Right kidney (tissue), 9 donors: ENCODE results near the gene FBXW10B.
"Not testable (repeated sequence)": the region's sequence is repeated elsewhere in the genome, so short reads cannot be mapped to it uniquely, and the experiment has no call there.

Experiments
- DNase-seq: peaks from one replicate; pipeline ENCODE4 v3.0.0-alpha.2; 2016
- long read RNA-seq, 8 donors: transcript quantifications; one replicate each; lab custom pipeline, GENCODE V29; 2026

FBXW10B gene, protein sequence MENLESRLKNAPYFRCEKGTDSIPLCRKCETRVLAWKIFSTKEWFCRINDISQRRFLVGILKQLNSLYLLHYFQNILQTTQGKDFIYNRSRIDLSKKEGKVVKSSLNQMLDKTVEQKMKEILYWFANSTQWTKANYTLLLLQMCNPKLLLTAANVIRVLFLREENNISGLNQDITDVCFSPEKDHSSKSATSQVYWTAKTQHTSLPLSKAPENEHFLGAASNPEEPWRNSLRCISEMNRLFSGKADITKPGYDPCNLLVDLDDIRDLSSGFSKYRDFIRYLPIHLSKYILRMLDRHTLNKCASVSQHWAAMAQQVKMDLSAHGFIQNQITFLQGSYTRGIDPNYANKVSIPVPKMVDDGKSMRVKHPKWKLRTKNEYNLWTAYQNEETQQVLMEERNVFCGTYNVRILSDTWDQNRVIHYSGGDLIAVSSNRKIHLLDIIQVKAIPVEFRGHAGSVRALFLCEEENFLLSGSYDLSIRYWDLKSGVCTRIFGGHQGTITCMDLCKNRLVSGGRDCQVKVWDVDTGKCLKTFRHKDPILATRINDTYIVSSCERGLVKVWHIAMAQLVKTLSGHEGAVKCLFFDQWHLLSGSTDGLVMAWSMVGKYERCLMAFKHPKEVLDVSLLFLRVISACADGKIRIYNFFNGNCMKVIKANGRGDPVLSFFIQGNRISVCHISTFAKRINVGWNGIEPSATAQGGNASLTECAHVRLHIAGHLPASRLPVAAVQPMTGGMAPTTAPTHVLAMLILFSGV
- long read RNA-seq, donor 1: 0 reads
- long read RNA-seq, donor 2, partial matches to known transcripts: 0 of 1 reads
- long read RNA-seq, donor 2, other reads (novel, unspliced or antisense): 0 of 1 reads
- long read RNA-seq, donor 3: 0 reads
- long read RNA-seq, donor 4: 0 reads
- long read RNA-seq, donor 5: 0 reads
- long read RNA-seq, donor 6: 0 reads
- long read RNA-seq, donor 7: 0 reads
- long read RNA-seq, donor 8, partial matches to known transcripts: 0 of 1 reads
- long read RNA-seq, donor 8, other reads (novel, unspliced or antisense): 0 of 1 reads

DNA sequence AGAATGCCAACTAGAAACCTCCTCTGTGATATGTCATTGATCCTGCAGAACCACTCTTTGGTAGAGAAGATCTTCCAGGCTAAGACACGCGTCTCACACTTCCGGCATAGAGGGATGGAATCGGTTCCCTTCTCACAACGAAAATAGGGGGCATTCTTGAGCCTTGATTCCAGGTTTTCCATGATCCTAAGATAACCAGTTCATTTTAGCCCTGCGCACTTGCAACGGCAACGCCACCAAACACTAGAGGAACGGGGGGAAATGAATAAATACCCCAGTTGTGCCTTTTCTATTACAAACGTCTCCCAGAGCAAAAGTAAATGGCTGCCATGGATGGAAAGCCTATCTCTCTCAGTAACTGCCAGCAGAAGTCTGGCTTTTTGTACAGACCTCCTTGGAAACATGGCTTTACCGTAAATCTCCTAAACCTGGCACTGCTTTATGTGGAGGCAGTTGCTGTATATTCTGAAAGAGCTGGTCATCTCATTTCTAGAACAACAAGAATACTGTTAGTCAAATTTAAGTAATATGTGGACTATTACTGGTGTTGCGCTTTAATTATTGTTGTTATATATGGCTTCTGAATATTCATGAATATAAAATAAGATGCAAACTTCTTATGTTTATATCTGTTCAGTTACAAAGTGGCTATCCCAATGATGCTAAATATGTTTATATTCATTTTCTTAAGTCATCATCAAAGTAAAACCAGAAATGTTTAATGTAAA, at the start of gene FBXW10B:
Gene FBXW10B (minus strand): TSS at position 374 of the 728 bp plus-strand sequence. CDS start 192 bp downstream, at position 182.
- peak; percentile 38 for DNase-seq

DNA sequence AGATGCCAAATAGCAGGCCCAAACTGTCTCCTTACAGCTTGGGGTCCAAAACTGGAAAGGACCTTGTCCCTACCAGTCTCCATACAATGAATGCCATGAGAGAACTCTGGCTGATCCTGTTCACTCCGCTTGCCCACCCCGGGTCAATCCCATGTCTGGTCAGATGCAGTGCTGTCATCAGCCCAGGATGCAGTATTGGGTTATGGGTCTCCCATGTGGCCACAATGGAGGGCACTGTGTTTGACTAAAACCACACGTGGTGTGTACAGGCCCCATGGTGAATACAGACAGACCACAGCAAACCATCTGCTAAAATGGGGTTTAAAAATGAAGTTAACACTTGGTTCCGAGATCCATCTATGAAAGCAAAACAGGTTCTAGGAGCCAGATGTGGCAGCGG, 44.2 kb upstream of the FBXW10B start:
- no peak for DNase-seq

DNA sequence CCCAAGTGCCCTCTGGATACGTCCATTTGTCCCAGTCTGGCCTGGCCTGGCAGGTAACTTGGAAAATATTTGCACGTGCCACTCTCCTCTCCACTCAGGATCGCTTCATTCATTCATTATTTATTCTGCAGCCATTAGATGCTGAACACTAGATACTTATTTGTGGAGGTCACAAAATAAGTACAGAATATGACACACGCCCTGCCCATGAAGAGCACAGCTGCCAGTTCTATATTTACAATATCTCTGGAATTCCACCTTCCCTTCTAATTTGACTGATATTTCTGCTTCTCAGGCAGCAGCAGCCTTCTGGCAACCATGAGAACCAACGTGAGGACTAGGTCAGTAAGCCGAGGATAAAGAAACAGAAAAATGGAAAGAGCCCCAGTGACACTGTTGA, 43.7 kb upstream of the FBXW10B start:
- DNase-seq: no peak

DNA sequence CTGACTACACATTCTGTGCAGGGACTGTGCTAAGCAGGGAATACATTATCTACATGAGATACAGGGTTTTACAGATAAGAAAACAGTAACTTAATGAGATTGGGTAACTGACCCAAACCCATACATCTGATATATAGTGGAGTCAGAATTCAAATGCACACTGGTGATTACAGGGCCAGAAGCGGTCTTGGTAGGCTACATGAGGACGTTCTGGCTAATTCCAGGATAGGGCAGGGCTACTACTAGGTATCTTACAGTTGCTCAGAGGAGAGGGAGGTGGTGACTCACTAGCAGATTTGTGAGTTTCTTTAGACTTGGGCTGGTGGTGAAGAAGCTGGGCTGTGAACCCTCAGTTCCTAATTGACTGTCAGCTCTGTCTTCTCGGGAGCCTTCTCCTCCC, 43.2 kb upstream of the FBXW10B start:
- DNase-seq: no peak

DNA sequence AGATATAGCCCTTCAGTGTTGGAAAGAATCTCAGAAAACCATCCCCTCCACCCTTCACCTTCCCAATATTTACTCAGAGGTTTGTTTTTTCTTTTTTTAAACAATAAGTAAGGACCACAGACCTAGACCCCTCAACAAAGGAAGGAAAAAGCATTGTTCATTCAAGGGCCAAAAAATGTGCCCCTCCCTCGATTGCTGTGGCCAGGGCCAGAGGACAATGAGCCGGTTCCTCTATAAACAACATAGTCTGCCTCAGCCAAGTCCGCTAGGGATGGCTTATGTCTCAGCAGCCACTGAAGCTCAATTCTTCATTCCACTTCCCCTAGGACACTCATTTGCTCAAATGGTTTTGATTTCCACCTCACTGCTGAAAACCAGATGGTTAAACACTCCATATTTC, 40.6 kb upstream of the FBXW10B start:
- no peak for DNase-seq

DNA sequence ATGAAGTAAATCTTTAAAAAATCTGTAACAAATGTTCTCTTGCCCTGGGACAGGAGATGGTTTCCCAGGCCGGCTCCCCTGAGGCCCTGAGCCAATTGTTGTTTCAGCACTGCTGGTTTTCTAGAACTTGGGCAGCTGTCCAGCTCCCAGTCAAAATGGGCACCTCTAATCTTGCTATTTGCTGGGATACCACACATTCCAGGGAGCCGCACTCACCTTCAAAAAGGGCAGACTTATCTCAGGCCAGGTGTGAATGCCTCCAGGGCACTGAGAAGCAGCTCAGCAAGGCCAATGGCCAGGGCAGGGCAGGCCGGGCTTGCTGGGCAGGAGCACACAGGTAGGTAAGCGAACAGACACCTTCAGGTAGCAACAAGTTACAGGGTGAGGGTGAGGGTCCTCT, 40.2 kb upstream of the FBXW10B start:
- DNase-seq: no peak

DNA sequence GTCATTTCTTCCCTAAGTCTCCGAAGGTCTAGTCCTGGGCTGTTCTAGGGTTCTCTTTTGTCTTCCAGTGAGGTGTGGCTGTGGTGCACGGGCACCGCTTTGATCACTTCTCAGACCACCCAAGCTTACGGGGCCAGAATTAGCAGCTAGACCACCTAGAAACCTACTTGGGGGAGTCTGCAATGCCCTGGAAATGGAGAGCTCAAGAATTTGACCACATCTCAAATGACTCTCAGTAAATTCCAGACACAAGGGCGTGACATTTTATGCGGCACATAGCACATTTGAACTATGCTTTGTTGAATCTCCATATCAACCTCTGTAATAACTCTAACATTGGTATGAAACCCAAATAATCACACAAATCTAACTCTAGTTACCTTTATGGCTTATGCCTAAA, 39.7 kb upstream of the FBXW10B start:
- no peak for DNase-seq

DNA sequence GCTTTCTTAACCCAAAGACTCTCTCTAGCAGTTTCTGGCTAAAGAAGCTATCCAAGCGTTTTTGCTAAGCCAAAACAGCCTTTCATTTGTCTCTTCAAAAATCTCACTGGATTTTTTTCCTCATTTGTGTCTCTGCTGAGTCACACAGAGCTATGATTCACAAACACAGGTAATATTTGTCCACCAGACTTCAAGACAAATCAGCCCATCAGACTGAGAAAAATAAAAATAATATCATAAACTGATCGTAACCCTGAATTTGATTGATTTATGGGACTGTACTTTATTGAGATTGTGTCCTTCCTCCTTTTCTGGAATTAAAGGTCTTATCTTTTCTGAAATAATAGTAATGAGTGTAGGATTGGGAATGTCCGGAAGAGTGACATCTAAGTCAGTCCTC, 38.8 kb upstream of the FBXW10B start:
- DNase-seq: no peak

DNA sequence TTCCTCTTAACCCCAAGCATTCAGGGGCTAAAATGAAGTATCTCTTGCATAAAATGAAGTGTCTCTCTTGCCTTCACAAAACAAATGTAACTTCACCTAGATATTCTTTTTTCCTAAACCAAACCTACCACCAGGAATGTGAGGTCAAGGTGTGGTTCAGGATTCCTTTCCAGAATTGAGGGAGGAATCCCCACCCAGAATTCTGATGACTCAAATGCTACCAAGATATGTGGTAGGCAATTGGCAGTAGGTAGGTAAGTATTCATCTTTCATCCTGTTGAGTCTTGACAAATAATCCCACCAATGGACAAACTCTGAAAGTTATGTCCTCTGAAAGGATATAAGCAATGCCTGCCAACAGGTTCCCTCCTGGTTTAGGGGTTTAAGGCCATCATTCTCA, 38.4 kb upstream of the FBXW10B start:
- DNase-seq: no peak

DNA sequence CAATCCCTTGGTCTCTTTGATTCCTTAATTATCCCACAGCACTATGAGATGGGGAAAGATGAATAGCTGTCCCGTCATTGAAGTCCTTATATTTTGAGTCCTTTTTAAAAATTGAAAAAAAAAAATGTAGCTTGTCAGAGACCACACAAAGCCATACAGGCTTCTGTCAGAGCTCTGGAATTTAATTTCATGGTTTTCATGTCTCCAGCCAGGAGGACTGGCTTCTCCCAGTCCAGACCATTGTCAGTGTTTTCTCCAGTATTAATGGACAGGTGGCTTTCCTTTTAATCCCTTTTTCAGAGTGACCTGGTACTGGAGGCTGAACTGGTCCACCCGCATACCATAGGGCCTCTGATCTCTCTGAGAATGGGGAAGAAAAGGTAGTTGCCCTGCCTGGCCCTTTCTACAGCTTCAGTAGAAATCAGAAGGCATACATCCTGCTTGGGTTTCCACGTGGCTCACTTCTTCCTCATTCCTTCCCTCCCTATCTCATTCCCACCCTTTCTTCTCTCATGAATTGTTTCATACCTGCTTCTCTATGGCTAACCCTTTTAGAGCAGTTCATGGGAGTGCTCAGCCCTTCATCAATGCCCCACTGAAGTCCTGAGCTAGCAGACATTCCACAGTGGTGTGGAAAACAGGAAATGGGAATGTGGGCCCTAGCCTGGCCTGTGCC, 35.5 kb upstream of the FBXW10B start:
- DNase-seq: no peak

DNA sequence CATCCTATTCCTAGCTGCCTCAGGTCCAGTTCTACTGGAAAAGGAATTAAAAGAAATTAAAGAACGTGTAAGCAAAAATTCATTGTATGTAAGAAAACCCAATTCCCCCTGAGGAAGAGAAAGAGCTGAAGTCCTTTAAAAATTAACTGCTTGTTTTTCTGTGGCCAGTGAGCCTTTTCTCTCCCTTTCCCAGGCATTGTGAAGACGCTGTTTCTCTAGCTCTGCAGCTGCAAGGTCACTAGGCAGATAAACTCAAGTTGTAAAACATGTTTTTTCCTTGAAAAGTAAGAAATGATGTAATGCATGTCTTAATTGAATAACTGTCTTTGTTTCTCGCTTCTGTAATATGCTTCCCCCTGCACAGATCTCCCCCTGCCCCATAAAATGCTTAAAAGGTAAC, 34.9 kb upstream of the FBXW10B start:
- DNase-seq: not testable (repeated sequence)

DNA sequence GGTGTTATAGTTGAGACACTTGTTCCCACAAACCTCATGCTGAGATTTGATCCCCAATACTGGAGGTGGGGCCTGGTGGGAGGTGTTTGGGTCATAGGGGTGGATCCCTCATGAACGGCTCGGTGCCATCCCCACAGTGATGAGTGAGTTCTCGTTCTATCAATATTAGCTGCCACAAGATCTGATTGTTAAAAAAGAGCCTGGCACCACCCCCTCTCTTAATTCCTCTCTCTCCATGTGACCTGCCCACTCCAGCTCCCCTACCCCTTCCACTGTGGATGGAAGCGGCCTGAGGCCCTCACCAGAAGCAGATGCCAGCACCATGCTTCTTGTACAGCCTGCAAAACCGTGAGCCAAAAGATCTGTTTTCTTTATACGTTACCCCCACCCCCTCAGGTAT, 33.5 kb upstream of the FBXW10B start:
- no peak for DNase-seq

DNA sequence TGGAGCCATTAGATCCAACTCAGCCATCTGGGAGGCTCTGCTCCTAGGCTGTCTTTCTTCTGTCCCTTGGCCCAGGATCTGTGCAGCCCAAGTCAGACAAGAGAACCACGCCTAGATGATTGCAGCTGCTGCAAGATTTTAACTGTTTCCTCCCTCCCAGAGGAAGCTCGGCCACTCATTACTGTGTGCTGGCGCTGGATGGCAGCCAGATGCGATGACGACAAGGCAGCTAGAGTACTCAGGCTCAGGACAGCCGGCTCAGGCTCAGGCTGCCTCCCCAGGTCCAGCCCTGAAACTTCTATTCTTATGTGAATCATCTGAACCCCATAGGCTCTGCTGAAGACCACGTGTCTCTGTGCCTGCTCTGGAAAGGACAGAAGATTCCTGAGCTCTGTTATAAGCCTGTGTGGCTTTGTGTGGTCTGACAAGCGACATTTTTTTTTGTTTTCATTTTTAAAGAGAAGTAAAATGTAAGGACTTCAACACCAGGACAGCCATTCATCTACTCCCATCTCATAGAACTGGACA, 32.1 kb upstream of the FBXW10B start:
- peak; percentile 74 for DNase-seq

DNA sequence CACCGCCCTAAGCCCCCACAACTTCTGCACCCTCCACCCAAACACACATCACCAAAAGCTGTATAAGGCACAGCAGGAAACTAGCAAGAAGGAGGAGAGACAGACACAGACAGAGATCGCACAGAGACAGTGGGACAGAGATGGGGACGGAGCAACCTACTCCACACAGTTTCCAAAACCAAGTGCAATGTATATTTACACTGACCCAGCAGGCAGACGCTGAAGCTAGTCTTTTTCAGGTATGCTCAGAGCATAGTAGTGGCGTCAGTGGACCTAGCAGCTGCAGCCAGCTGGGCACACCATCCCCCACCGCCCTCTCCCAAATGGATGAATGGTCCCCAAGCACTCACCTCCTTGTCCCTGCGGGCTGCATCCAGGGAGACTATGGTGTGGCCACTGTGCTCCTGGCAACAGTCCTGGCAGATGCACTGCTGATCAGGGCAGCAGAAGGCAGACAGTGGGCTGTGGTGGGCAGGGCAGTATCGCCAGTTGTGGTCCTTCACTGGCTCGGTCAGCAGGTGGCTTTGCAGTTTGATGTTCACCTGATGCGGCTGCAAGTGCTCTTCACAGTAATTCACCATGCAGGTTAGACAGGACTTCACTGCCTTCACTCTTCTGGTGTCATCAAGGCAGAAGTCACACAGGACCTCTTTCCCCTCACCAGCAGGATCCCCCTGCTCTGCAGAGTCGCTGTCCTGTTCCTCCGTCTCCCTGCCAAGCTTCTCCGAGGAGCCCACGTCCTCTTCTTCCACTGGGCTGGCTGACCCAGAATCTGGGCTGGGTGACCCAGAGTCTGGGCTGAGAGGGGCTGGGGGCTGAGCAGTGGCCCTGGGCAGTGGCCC, 31.5 kb upstream of the FBXW10B start:
- DNase-seq: peak; percentile 31

DNA sequence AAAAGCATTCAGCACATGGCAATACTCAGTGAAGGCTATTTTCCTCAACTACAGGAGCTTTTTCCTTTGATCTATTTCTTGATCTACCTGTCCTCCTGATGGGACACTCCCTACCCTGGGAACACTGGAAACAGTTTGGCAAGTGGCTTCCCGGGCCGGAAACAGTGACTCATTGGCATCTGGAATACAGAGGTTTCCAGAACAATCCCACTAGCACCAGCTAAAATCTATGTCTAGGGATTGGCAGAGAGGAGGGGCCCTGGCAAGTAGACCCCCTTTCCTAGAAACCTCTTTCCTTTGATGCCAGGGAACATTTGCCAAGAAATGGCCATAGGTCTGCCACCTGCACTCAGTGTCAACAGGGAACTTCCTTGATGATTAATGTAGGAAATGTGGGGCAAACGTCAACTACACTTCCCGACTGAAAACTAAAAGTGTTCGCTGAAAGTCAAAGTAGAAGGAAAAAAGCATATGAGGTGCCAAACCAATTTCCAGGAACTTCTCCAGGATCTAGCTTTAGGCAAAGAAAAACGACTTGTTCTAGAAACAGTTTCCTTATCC, 30.4 kb upstream of the FBXW10B start:
- DNase-seq: no peak

DNA sequence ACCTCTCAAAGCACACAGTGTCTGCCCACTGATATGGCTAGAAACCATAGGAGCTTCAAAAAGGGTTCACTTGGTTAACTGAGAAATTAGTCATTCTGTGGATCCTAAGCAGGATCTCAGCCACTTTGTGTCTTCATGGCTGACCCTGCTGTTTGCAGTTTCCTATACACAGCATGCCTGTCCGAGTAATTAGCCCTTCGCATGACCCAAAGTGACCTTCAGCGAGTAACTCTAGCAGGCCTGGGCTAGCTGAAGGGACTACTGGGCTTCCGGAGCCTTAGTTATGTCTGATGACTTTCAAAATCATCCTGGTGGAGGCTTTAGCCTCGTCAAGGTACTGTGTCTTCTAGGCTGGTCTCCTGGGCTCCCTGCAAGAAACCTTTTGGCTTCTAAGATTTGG, 28.9 kb upstream of the FBXW10B start:
- DNase-seq: no peak

DNA sequence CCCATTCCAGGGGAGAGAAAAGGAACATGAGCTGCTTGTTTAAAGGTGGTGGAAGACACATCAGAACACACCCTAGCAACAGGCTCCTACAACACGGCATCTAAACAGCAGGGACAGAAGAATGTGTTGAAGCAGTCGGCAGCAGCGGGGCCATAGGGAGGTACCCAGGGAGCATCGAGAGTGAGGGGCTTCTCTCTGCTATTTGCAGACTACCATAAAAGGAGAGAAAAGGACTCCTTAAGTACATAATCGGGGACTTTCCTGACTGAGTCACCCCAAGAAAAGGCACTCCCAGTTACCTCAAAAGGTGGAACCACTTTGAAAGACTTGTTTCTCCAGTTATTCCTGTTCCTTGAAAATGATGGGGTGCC, 26.4 kb upstream of the FBXW10B start:
- DNase-seq: peak; percentile 40

DNA sequence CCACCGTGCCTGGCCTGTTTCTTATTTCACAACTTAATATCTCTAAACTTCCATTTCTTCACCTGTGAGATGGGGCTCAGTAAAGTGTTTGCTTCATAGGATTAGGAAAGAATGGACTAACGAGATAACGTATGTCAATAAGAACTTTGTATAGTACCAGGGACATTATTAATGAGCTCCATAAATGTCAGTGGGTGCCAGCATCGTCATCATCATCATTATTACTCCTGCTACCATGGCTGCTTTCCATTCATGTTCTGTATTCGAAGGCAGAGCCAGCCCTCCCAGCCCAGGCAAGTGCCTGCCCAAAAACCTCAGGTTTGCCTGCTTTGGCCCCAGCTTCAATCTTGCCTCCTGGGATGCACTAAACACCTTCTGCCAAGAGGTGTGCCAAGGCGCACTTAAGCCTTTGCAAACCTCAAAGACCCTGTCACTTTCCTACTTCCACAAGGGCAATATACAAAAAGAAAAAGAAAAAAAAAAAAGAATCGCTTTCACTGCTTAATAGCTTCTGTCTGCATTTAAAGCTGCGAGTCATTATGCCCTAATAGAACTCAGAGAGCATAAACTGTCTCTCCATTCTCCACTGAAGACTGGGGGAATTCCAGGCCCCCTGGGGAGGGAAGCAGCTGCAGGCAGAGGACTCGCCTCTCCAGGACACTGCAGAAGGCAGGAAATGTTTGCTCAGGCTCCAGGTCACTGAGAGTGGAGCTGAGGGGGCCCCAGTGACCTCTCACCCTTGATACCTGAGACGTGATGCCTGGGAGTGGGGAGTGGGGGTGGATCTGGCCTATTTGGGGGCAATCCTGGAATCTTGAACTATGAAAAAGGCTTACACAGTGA, 25.8 kb upstream of the FBXW10B start:
- peak; percentile 36 for DNase-seq

DNA sequence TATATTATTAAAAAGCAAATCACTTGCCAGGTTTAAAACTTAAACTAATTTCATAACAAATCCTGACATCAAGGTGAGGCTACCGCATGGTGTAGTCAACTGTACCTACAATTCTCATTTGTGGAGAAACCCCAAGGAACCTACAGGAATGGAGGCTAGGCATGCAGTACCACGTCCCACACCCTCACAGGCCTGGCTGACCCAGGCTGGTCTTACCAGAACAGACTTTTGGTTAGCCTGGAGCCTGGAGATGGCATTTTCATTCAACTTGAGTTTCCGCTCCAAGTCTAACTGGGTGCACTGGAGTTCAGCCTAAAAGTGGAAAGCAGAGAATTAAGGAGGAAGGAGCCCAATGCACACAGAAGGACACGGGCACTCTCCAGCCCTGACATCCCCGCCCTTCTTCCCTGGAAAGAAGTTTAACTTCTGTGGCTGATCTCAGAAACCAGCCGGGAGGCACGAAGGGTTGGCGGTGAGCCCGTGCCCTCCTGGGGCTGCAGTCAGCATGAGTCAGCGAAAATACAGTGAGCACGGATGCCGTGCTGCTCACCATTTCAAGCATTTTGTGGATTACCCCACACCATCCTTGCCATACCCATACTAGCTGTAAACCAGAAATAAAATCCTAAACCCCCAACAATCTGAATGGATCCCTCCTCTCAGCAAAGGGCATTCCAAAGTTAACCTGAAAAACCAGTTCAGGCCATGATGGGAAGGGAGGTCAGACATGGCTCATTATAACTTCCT, 23.2 kb upstream of the FBXW10B start:
- DNase-seq: not testable (repeated sequence)
